ENCODE data around the gene LEPROT.

DNA sequence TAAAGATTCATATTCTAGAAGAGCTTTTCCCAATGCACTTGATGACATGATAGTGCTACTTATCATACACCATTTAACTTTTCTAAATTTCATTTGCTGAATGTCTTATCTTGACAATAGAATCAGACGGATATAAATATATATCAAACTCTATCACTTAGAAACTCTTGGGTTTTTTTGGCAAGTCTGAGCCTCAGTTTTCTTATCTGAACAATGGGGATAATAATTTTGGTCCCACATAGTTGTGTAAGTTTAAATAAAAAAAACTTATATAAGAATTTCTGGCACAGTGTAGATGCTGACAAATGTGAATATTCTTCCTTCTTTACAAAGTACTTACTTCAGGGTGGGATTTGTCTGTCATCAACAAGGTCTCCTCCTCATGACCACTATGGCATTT is 21.5 kb upstream of the LEPROT start:
- TF ChIP-seq POLR2AphosphoS5 (IDR thresholded peaks at IDR 0.05): no peak
- TF ChIP-seq, protein P1, sequence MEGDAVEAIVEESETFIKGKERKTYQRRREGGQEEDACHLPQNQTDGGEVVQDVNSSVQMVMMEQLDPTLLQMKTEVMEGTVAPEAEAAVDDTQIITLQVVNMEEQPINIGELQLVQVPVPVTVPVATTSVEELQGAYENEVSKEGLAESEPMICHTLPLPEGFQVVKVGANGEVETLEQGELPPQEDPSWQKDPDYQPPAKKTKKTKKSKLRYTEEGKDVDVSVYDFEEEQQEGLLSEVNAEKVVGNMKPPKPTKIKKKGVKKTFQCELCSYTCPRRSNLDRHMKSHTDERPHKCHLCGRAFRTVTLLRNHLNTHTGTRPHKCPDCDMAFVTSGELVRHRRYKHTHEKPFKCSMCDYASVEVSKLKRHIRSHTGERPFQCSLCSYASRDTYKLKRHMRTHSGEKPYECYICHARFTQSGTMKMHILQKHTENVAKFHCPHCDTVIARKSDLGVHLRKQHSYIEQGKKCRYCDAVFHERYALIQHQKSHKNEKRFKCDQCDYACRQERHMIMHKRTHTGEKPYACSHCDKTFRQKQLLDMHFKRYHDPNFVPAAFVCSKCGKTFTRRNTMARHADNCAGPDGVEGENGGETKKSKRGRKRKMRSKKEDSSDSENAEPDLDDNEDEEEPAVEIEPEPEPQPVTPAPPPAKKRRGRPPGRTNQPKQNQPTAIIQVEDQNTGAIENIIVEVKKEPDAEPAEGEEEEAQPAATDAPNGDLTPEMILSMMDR (IDR thresholded peaks at IDR 0.05): no peak
- TF ChIP-seq EP300 (IDR thresholded peaks at IDR 0.05): no peak
- no peak for TF ChIP-seq POLR2A (IDR thresholded peaks at IDR 0.05; ENCODE audit: low read depth)
